ENCODE measurements around the gene PAPSS1.

DNA sequence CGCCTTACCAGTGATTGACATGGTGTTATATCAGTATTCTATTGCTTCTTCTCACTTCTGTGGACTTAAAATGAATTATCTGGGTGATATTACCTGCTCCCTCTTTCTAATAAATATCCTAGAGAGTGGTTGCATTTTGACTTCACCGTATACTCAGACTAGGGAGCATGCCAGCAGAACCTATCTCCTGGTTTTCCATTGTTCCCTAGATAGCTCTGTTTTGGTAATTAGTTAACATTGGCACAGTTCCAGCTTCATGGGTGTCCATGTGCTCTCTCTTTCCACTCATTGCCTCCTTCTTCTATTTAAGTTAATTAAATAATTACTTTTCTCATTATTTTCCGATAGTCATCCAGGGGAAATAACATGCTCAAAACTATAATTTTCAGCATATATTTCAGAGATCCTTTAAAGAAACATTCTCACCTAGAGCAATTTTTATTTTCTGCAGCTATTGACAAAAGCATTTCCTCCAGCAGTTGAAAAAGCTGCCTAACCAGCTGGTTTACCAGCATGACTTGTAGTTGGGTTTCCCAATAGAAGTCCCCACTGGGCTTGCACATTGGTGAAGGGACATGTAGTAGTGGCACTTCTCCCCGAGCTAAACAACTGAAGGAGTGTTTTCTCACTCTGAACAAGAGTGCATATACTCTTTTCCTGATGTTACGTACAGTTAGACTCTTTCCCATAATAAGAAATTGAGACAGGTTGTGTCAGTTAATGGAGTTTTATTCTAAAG, 27.9 kb upstream of the PAPSS1 start:
- TF ChIP-seq EZH2 (IDR thresholded peaks at IDR 0.05; ENCODE audit: low read depth, unreplicated experiment) (no peak), POLR2AphosphoS5 (IDR thresholded peaks at IDR 0.05; ENCODE audit: low read depth) (no peak)
- TF ChIP-seq, protein P1, sequence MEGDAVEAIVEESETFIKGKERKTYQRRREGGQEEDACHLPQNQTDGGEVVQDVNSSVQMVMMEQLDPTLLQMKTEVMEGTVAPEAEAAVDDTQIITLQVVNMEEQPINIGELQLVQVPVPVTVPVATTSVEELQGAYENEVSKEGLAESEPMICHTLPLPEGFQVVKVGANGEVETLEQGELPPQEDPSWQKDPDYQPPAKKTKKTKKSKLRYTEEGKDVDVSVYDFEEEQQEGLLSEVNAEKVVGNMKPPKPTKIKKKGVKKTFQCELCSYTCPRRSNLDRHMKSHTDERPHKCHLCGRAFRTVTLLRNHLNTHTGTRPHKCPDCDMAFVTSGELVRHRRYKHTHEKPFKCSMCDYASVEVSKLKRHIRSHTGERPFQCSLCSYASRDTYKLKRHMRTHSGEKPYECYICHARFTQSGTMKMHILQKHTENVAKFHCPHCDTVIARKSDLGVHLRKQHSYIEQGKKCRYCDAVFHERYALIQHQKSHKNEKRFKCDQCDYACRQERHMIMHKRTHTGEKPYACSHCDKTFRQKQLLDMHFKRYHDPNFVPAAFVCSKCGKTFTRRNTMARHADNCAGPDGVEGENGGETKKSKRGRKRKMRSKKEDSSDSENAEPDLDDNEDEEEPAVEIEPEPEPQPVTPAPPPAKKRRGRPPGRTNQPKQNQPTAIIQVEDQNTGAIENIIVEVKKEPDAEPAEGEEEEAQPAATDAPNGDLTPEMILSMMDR (conservative IDR thresholded peaks at IDR 0.05; ENCODE audit: low read depth in 2 of 2): no peak
